Endodermal cell (in vitro differentiated cells): Measurements from ENCODE around the gene AASDHPPT. TPM values are rescaled to one million over a fixed set of nuclear protein-coding genes. Genes with fewer than 3 reads are reported as not detected.

Experiments used
- DNase-seq: peaks from one replicate; pipeline ENCODE4 v3.0.0-alpha.2; 2017
- H3K27ac ChIP-seq: 2 replicates; pipeline ENCODE4 v1.5.1; 2013; ENCODE audit warnings: mild to moderate bottlenecking, low read depth, low read length, moderate library complexity
- H3K27me3 ChIP-seq: 2 replicates; pipeline ENCODE4 v1.6.1; 2013; ENCODE audit warnings: mild to moderate bottlenecking, low read length, moderate library complexity; ENCODE audit not compliant: insufficient read depth, control insufficient read depth, poor library complexity, severe bottlenecking
- H3K36me3 ChIP-seq: 2 replicates; pipeline ENCODE4 v1.7.0; 2013; ENCODE audit warnings: mild to moderate bottlenecking, low read length, moderate library complexity; ENCODE audit not compliant: control insufficient read depth, insufficient read depth
- H3K4me1 ChIP-seq: one replicate; pipeline ENCODE4 v1.7.0; 2013; ENCODE audit warnings: low read length; ENCODE audit not compliant: control insufficient read depth, insufficient read depth
- H3K4me3 ChIP-seq: 2 replicates; pipeline ENCODE4 v1.5.1; 2013; ENCODE audit warnings: mild to moderate bottlenecking, low read length, moderate library complexity
- H3K9ac ChIP-seq: 2 replicates; pipeline ENCODE4 v1.6.1; 2013; ENCODE audit warnings: mild to moderate bottlenecking, low read length, moderate library complexity; ENCODE audit not compliant: poor library complexity, severe bottlenecking; ENCODE audit errors: extremely low read depth
- H3K9me3 ChIP-seq: 2 replicates; pipeline ENCODE4 v1.6.1; 2013; ENCODE audit warnings: mild to moderate bottlenecking, low read length, moderate library complexity; ENCODE audit not compliant: control insufficient read depth
- H3K27ac Mint-ChIP-seq: 2 replicates; pipeline ENCODE4 v1.8.0; 2020; ENCODE audit warnings: mixed read lengths
- H3K27me3 Mint-ChIP-seq: 2 replicates; pipeline ENCODE4 v1.8.0; 2021; ENCODE audit warnings: mild to moderate bottlenecking, mixed read lengths; ENCODE audit not compliant: insufficient read depth
- H3K36me3 Mint-ChIP-seq: 2 replicates; pipeline ENCODE4 v1.8.0; 2020; ENCODE audit warnings: low read depth, mixed read lengths
- H3K4me1 Mint-ChIP-seq: 2 replicates; pipeline ENCODE4 v1.8.0; 2020; ENCODE audit warnings: mixed read lengths
- H3K4me3 Mint-ChIP-seq: 2 replicates; pipeline ENCODE4 v1.8.0; 2020; ENCODE audit warnings: mild to moderate bottlenecking, moderate library complexity, mixed read lengths
- H3K9me3 Mint-ChIP-seq: 2 replicates; pipeline ENCODE4 v1.8.0; 2020; ENCODE audit warnings: mild to moderate bottlenecking, mixed read lengths
- WGBS, 2 experiments: methylation state at CpG; one replicate each; pipeline versions ENCODE4 v1.1.5 to v1.1.7; 2013; ENCODE audit warnings: missing lambda C conversion rate in 2 of 2, mixed read lengths in 1 of 2; ENCODE audit not compliant: insufficient coverage in 1 of 2, insufficient read length in 1 of 2; 5-methylcytosine and 5-hydroxymethylcytosine counted together
- total RNA-seq, 2 donors: library from RNA; stranded (reverse); fragmentation: NEBNext Ultra II Directional in 1 of 2; extraction: Animal tissue kit (Norgen Biotek cat#: 25700) in 1 of 2; gene quantifications; 2 replicates in 1 of 2; 3 replicates in 1 of 2; pipeline ENCODE4 v1.2.1, GENCODE V29; 2021
- TF ChIP-seq, protein P1 (sequence below): fragments of 200-600 bp; sonication (generic); conservative IDR thresholded peaks from 2 replicates; pipeline ENCODE4 v1.5.0; 2021; ENCODE audit warnings: antibody characterized with exemption, mild to moderate bottlenecking

Gene AASDHPPT
- total RNA-seq, 2 donors from 2014 or later, result 44.8 to 52.3 TPM

DNA sequence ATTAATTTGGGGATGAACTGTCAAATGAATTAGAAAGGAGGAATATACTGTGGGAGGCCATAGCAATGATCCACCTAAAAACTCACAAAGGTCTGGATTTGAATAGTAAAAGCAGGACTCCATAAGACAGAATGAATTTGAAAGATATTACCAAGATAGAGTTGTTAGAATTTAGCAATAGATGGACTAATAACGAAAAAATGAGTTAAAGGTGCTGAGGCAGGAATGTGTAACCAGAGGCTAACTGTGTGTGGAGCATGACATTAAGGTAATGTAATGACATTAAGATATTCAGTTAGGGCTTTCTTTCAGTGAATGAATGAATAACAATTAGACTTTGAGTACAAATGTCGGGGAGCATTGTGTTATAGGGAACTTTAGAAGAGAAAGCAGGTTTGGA lies 51.3 kb downstream of the AASDHPPT start:
- no peak overlapping the region for H3K4me3 Mint-ChIP-seq
- Histone ChIP-seq H3K27me3 (no peaks in the 10 kb centered on the region), H3K36me3 (no peaks in the 10 kb centered on the region), H3K27ac (no peak overlapping the region), H3K4me1 (no peaks in the 10 kb centered on the region), H3K9ac (no peak overlapping the region), H3K9me3 (no peaks in the 10 kb centered on the region), H3K4me3 (no peak overlapping the region)
- H3K27me3 Mint-ChIP-seq, result peaks cover 2% of the 10 kb centered on the region
- H3K36me3 Mint-ChIP-seq, result no peaks in the 10 kb centered on the region
- no peak overlapping the region for H3K27ac Mint-ChIP-seq
- H3K4me1 Mint-ChIP-seq, result peaks cover 4% of the 10 kb centered on the region
- TF ChIP-seq, protein P1, sequence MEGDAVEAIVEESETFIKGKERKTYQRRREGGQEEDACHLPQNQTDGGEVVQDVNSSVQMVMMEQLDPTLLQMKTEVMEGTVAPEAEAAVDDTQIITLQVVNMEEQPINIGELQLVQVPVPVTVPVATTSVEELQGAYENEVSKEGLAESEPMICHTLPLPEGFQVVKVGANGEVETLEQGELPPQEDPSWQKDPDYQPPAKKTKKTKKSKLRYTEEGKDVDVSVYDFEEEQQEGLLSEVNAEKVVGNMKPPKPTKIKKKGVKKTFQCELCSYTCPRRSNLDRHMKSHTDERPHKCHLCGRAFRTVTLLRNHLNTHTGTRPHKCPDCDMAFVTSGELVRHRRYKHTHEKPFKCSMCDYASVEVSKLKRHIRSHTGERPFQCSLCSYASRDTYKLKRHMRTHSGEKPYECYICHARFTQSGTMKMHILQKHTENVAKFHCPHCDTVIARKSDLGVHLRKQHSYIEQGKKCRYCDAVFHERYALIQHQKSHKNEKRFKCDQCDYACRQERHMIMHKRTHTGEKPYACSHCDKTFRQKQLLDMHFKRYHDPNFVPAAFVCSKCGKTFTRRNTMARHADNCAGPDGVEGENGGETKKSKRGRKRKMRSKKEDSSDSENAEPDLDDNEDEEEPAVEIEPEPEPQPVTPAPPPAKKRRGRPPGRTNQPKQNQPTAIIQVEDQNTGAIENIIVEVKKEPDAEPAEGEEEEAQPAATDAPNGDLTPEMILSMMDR, result no peak
- WGBS, 2 experiments, result 92 to 93% methylated on average over 2 of the region's 2 CpGs
- H3K9me3 Mint-ChIP-seq, result no peaks in the 10 kb centered on the region
- no peak for DNase-seq

DNA sequence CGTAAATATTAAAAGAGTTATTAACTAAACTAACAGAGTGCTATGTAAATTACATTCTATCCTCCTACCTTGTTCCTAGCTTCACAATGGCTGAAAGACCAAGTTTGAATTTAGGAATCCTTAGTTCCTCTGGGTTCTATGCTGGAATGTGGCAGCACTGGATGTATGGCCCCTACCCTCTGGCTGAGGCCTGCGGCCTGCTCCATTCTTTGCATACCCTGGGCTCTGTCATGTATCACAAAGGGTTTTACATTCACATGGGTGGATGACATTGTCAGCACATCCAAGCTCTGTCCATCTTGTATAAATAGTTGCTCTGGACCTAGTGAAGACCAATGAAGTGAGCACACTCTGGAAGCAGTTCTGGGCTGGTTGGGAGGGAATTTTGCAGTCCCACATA lies 54.5 kb downstream of the AASDHPPT start:
- Histone ChIP-seq H3K4me3 (no peak overlapping the region), H3K27ac (no peak overlapping the region), H3K9ac (no peak overlapping the region), H3K9me3 (no peaks in the 10 kb centered on the region), H3K4me1 (no peaks in the 10 kb centered on the region), H3K27me3 (no peaks in the 10 kb centered on the region), H3K36me3 (no peaks in the 10 kb centered on the region)
- Mint-ChIP-seq H3K27me3 (peaks cover 2% of the 10 kb centered on the region), H3K9me3 (no peaks in the 10 kb centered on the region), H3K4me1 (peaks cover 4% of the 10 kb centered on the region), H3K27ac (no peak overlapping the region), H3K36me3 (no peaks in the 10 kb centered on the region), H3K4me3 (no peak overlapping the region)
- DNase-seq, result no peak
- 60 to 96% methylated on average over 1 to 2 of the region's 2 CpGs for WGBS, 2 experiments
- TF ChIP-seq, protein P1, result no peak

- Histone ChIP-seq H3K4me1 (no peaks in the 10 kb centered on the region), H3K9ac (no peak overlapping the region), H3K4me3 (no peak overlapping the region), H3K27me3 (no peaks in the 10 kb centered on the region), H3K27ac (no peak overlapping the region), H3K36me3 (no peaks in the 10 kb centered on the region), H3K9me3 (no peaks in the 10 kb centered on the region)
- no peak for DNase-seq
- Mint-ChIP-seq H3K4me3 (no peak overlapping the region), H3K9me3 (peaks cover 3% of the 10 kb centered on the region), H3K27me3 (peaks cover 2% of the 10 kb centered on the region), H3K27ac (no peak overlapping the region), H3K4me1 (peaks cover 4% of the 10 kb centered on the region), H3K36me3 (no peaks in the 10 kb centered on the region)
- TF ChIP-seq, protein P1, result no peak
- WGBS, 2 experiments, result 90% methylated on average over 3 of the region's 3 CpGs; no CpG with 5 or more reads in 1 of the 2 experiments
These were observed 55.3 kb downstream of the AASDHPPT start for GRCh38 chr11:106132582-106133354.
